NCI-H510A (cell line): Measurements from ENCODE around the gene CDH12.

Experiments used
- DNase-seq: peaks from one replicate; lab custom pipeline; 2025; lab: John Stamatoyannopoulos, UW

CDH12 gene

DNA sequence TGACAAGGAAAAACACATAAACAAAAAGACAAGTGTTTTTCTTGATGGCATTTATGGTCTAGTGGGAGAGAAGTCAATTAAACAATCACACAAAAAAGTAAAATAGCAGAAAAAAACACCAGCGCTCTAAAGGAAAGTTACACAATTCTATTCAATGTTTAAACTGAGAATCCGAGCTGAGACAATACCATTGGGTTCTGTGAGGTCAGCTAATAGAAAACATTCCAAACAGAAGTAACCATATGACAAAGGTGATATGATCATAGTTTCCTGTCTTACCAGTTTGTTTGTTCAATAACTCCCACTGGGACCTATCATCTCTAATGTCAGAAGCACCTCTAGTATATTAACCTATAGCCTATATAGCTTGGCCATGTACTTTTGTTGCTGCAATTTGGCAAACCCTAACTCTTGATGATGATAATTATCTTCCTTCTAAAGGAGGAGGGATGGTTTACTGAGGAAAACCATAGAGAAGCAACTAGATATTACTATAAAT is 1030.0 kb downstream of the CDH12 start:
- DNase-seq: no peak

DNA sequence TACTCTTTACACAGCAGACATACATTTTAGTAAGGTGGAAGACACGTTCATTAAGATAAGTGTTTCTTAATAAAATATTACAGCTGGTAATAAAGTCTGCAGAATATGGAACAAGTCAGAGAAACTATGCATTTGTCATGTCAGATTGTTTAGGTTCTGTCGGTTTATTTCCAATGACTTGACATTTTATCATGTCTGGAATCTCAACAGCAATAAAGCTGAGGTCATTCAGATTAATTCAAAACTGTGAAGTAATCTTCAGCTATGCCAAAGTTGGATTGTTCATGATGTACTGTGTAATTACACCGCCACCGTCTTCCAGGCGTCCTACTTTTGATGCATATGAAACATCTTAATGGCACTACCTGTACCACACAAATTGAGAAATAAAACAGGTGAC is 1032.6 kb downstream of the CDH12 start:
- DNase-seq: no peak

DNA sequence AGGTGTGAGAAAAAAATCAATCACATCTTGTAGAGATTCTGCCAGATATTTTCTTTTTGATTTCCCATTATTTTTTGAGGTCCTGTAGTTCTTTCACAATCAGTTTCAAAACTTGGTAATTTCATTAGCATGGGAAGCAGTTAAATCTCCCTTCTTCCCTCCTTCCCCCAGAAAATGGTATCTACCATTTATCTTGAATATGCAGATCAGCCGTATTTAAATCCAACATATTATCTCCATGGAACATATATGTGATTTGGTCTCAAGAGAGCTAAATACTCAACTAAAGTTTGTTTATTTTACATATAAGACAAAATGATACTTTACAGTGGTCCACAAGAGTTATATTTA is 1034.8 kb downstream of the CDH12 start:
- DNase-seq: no peak

DNA sequence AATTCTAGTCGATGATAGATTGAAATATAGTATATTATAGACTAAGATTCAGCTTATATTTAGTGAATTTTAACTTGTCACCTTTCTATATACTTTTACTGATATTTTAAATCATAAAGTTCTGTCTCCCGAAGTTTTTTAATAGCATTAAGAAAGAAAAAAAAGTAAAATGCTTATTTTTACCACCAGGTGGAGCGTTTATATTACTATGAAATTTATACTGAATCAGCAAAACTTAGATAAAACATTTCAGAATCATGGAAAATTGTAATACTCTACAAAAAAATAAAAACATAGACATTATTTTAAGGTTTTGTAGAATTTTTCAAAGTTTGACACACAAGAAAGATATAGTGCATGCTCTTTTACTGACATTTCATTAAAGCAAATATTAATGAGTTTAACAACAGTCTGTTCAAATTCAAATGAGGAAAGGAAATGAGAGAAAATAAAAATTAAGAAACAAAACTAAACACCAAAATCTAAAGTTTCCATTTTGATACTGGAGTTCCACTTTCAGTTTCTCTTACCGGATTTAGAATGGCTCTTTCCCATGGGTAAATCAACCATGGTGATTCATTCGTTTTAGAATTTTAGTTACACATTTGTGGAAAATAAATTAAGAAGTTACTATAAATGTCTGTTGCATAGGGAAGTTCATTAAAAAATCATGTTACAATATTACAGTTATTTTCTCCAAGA is 1035.3 kb downstream of the CDH12 start:
- DNase-seq: no peak

DNA sequence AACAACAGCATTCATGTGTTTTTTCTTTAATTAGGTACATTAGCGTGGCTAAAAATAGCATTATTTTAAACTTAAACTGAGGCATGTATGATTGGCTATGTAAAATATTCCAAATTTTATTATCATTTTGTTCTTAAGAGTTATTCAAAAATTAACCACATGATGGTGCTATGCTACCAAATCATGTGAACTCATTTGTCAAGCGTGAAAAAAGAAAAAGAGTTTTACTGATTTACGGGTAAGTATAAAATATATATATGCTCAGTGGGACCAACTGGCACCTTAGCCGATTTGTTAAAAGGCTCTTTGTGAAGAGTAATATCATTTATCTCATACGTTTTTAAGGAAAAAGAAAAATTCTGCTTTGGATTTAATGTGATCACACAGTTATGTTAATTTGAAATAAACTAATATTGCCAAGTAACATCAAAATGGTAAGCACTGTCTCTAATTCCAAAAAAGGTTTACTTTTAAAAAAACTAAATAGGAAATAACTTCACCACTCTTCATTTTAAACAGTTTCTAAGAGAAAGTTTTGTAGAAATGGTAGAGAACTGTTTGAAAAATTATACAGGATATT is 1042.3 kb downstream of the CDH12 start:
- DNase-seq: no peak

DNA sequence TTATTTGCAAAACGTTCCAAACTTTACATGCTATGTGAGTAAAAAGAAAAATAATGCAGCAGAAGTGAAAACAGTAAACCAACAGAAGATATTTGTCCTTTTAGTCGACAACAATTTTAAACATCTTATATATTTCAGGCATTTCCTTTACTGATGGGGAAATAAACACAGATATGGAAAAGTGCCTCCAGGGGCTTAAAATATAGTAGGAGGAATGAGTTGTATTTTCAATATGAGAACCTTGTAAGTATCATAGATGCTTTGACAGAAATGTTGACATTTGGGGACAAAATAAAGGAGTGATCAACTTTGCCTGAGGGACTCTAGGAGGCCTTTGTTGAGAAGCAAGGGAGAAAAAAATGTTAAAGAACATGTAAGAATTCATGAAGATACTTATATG is 1043.5 kb downstream of the CDH12 start:
- no peak for DNase-seq

DNA sequence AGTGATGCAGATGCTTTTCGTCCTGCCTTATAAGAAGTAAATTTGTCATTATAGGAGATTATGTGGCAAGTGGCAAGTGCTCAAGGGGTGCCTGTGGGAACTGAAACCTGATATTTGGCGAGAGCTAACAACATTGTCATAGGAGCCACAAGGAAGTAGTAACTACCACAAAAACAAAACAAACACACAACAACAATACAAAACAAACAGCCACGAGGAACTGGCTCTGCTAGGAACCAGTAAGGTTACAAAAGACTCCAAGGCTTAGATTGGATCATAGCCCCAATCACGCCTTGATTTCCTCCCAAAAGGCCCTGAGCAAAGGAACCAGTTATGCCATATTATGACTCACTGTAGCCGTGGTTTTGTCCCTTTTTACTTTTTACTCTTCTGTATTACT is 1045.2 kb downstream of the CDH12 start:
- no peak for DNase-seq

DNA sequence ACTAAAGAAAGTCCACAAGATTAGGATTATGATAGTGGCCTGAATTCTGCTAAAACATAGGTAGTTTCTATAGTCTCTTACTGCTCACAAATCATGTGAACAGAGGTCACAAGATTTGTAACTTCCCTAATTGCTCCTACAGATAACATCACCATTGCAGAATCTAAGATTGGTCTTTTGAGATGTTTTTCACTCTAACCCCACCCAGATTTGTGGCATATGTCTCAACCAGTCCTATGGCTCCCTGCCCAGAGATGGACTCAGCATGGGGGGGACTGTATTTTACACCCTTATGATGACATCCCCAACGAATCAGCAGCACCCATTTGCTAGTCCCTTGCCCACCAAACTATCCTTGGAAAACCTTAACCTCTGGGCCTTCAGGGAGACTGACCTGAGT is 1046.2 kb downstream of the CDH12 start:
- DNase-seq: no peak

DNA sequence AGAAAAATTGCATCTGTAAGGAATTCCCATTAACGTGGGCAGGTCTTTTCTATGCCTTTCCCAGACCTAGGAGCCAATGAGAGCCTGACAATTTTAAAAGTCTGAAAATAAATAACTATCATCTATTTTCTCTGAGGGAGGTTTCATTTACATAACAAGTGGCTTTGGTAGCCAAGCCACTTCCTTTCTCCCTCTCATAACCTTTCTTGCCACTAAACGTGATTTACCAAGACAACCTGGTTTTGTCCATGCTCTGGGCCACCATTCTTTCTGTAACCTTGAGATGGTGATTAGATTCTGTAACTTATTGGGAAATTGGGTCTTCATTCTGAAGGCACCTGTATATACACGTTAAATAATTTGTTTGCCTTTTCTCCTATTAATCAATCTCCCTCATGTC is 1046.9 kb downstream of the CDH12 start:
- no peak for DNase-seq

DNA sequence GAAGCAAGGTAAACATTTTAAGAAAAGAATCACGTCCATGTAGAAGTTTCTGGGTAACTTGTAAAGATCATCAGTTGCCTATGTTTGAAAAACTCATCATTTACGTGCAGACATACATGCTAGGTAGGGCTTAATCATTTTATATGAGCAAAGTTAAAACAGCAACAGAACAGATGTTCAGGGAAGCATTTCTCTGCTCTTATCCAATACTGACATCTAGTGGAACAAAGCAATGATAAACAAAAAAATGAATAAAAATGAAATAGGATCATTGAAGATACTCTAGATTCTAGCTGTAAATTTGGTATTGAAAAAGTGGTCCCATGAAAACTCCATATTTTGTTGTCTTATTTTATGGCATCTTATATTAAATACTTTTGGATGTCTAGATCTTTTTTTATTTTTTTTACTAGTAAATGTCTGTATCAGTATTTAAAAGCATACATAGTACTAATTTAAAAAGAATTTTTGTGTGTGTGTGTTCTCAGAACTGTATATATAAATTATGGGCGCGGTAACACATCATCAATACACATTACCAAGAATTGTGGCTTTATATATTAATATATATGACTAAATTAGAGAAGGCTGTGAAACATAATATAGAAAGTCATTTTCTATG is 1050.2 kb downstream of the CDH12 start:
- no peak for DNase-seq

DNA sequence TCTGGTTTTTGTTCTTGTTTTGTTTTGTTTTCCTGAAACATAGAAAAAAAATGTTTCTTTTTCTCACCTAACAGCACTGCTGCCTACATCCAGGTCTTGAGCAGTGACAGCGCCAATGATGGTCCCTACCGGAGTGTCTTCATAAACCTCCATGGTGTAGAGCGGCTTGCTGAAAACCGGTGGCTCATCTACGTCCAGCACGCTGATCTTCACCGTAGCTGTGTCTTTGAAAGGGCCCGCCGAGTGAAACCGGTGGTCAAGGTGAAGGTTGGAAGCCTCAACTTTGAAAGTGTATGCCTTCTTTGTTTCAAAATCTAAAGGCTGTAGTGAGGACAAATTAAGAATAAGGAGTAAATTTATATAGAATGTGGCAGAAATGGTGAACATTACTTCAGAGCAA is 1051.0 kb downstream of the CDH12 start:
- DNase-seq: no peak

DNA sequence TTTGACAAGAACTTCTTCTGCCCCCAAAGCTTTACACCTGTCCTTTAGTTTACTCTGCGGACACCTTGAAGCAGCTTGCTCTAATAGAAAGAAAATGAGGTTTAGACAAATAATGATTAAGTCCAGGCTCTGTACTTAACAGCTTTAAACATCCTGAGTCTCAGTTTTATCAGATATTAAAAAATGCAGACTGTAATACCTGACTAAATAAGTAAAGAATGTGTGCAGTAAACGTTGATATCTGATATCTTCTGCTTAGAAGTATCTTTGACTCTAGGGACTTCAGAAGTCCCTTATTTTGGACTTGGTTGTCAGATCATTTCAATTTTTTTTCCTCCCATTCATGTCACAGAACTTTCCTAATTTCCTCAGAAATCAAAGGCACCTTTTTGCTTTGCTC is 1060.4 kb downstream of the CDH12 start:
- DNase-seq: no peak

DNA sequence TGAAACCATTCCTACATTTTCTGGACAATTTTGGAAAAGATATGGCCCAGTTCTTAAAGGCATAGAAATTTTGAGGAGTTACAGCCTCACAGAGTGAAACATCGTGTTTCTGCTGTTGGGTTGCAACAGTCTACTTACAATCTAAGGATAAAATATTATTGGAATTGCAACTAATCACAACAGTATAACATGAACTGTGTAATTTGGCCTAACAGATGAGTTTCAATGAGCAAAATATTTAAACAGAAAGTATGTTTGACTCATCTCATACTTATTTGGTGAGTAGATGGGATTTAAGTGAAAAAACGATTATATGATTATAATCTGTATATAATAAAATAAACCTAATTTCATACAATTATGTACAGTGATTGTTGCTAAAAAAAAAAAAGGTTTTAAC is 1061.8 kb downstream of the CDH12 start:
- DNase-seq: no peak

DNA sequence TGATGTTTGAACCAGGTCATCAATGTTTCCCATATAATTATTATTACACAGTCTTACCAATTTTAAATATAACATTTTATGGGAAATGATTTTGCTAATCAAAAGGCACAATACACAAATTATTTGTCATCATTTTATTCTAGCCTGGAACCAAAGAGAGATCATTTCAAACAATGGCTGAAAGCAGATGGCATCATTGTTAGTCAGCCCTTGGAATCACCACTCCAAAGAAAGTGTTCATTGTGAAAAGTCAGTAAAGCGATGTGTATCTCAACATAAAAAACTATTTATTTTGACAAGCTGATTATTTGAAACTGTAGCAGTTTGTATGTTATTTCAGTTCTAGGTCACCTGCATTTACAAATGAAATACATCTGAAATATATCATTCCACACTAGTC is 1068.7 kb downstream of the CDH12 start:
- no peak for DNase-seq

DNA sequence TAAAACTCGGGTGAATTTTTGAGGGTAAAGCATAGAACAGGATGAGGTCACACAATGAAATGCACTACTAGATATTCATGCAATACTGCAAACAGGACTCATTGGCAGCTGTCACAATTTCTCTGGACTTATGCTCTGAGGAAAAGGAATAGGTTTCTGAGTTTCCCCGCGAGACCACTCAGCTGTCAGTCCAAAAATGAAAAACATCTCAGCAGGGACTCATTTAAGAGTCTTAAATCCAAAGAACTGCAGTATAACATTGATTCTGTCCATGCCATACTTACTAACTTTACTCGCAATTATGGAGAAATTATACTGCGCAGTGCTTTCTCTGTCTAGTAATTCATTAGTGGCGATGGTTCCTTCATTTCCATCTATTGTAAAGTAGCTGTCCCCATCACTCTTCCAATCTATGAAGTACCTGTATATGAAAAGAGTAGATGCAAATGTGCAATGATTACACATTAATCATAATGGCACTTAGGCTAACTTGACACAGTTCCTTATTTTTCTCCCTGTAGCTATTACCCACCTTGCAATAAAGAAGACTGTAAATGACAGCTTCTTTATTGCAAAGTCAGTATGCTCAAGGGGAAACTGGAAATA is 1070.0 kb downstream of the CDH12 start:
- DNase-seq: no peak

DNA sequence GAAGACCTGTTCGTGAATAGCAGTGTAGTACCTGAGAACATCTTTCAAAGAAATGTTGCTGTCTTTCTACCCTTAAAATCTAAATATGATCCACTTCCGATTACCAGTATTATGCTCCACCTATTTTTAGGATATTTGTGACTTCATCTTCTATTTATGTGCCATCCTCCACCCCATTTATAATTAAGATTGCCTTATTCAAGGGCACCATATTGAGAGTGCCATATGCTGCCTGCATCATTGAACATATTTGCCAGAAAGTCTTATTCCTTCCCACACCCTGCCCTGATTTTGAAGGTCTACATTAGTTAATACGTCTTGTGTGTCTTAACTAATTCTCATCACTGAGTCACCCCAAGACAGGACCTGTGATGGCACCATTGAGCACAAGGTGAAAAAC is 1076.7 kb downstream of the CDH12 start:
- DNase-seq: no peak

DNA sequence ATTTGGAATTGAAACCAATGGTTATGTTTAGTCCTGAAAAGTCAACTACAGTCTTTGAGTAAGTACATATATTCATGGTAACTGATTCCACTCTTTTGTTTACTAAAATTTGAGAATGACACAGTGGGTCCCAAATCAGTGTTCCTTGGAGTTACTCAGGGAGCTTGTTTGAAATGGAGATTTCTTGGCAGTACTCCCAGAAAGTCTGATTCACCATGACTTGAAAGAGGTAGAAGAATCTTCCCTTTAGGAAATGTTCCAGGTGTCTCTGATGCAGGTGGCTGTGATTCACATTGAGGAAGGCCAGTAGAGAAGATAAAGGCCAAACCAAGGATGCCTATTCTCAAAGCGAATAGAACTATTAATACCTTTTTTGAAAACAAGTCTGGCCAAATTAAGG is 1078.3 kb downstream of the CDH12 start:
- no peak for DNase-seq

DNA sequence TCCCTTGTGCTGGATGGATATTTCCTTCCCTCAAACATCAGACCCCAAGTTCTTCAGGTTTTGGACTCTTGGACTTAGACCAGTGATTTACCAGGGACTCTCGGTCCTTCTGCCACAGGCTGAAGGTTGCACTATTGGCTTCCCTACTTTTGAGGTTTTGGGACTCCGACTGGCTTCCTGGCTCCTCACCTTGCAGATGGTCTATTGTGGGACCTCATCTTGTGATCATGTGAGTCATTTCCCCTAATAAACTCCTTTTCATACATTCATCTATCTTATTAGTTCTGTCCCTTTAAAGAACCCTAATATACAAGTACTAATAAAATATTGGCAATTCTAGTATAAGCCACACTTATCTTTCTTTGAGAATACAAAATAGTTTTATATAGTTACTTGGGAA is 1078.9 kb downstream of the CDH12 start:
- DNase-seq: no peak

DNA sequence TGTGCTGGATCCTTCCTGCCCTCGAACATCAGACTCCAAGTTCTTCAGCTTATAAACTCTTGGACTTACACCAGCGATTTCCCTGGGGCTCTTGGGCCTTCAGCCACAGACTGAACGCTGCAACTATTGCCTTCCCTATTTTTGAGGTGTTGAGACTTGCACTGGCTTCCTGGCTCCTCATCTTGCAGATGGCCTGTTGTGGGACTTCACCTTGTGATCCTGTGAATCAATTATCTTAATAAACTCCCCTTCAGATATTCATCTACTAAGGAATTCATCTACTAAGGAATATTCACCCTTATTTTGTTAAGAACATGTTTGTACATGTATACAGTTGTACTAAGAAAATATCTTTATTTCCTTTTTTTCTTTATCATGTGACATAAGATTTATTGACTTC is 1079.7 kb downstream of the CDH12 start:
- DNase-seq: no peak

DNA sequence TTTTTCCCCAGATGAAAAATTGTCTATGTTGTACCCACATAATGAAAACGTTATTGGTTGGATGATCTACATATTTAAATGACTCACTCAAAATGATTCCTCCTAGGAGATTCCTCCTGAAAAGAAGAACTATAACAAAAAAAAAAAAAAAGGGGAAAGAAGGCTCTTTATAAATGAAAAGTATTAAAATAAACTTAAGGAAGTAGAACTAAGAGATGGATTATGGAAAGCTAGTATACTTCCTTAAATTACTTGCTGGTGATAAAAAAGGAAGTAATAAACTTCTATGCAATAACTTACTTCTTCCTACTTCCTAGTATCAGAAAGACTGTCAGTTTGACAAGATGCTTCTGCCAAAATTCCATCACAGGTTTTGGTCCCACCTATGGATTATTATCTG is 1087.7 kb downstream of the CDH12 start:
- DNase-seq: no peak

DNA sequence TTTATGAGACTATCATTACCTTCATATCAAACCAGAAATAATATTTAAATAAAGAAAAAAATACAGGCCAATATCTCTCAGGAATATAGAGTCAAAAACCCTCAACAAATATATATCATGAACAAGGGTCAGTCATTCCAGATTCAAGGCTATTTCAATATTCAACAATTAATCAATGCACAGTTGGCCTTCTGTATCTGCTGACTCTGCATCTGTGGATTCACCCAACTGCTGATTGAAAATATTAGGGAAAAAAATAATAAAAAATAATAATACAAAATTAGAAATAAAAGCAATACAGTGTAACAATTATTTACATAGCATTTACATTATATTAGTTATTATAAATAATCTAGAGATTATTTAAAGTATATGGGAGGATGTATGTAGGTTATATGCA is 1114.0 kb downstream of the CDH12 start:
- no peak for DNase-seq

DNA sequence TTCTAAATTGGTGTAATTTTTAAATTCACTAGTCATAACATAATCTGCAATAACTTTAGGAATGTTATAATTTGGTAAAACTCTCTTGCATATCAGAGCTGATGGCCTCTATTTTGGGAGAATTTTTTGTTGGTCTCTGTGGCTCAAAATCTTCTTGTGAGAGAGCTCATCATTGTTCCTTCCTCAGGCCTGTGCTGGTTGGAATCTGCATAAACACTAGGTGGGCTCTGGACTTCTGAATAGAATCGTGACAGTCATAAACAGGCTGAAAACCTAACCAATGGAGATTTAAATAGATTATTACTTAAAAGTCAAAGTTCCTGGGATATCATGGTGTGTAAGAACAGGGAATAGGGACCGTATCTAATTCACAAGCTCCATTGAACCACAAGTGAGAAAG is 1129.6 kb downstream of the CDH12 start:
- no peak for DNase-seq
